Activated naive CD4-positive, alpha-beta T cell treated with anti-CD3 and anti-CD28 coated beads, Interleukin-2, amount 50 U/mL, for 16 hours (primary cell): ENCODE data around the gene AATK.
"Not testable (repeated sequence)": the region's sequence is repeated elsewhere in the genome, so short reads cannot be mapped to it uniquely, and the experiment has no call there.

ENCODE experiments used
- DNase-seq: peaks from one replicate; pipeline ENCODE4 v3.0.0-alpha.2; 2020

AATK gene

DNA sequence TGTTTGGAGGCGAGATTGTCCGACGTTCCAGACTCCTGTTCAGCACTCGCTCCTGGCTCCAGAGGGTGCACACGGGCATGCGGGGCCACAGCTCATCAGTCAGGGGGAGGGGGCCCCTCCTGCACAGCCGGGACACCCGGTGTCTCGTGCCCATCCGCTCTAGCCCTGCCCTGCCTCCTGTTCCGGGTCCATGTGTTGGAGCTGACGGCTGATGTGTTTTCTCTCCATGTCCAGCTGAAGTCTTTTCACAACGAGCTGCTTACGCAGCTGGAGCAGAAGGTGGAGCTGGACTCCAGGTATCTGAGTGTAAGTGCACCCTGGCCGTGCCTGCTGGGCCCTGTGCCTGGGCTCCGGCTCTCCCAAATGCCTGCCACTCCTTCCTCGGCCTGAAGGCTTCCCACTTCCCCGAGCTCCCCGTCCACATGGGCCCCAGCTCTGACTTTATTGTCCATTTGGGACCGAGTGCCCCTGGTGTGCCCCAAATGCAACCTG is 80.6 kb downstream of the AATK start:
- no peak for DNase-seq

DNA sequence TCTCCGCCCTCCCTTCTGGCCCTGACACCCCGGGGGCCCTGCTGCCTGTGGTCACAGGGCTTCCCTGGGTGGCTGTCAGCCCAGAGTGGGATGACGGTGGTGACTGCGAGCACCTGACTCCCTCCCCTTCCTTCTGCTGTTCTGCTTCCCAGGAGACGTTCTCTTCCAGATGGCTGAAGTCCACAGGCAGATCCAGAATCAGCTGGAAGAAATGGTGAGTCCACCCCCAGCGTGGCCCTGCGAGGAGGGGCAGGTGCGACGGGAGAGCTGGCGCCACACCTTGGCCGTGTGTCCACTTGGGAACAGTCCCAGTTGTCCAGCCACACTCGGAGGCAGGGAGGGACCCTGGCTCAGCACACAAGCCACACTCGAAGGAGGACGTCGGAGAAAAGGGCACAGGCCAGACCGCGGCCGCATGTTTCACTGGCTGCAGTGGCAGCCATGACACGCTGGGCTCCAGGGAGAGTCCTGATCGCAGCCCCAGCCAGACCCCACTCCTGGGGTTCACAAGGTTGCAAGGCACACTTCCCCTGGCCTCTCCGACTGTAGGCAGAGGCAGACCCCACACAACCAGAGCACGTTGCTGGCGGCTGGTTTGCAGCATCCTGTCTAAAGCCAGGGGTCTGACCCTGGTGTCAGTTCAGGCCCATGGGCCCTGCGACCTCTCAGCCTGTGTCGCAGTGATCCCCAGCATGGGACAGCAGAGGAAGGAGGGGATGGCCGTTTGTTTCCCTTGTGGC is 81.2 kb downstream of the AATK start:
- DNase-seq: no peak

DNA sequence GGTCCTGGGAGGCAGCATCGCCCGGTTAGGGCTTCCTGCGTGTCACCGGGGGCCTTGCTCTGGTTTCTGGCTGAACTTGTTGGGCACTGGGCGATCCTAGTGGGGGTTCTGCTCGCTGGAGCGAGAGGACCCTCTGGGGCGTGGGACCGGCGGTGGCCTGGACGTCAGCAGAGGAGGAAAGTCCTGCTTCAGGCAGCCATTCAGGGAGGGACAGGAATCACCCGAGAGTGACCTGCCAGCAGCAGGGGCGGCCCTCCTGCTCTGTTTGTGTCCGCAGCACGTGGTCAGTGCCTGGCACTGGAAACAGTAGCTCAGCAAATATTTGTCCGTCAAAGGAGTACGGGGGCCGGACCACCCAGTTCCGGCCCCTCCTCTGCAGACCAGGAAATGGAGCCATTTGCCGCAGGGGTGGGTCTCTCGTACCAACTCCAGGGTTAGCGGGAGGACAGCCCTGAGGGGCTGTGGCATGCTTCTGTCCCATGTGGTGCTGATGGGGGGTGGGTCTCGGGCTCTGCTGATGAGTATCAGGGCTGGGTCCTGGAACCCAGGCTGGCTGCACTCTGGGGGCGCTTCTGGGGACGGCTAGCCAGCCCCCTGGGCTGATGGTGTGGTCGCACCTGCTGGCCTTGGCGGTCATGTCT is 82.8 kb downstream of the AATK start:
- DNase-seq: no peak

DNA sequence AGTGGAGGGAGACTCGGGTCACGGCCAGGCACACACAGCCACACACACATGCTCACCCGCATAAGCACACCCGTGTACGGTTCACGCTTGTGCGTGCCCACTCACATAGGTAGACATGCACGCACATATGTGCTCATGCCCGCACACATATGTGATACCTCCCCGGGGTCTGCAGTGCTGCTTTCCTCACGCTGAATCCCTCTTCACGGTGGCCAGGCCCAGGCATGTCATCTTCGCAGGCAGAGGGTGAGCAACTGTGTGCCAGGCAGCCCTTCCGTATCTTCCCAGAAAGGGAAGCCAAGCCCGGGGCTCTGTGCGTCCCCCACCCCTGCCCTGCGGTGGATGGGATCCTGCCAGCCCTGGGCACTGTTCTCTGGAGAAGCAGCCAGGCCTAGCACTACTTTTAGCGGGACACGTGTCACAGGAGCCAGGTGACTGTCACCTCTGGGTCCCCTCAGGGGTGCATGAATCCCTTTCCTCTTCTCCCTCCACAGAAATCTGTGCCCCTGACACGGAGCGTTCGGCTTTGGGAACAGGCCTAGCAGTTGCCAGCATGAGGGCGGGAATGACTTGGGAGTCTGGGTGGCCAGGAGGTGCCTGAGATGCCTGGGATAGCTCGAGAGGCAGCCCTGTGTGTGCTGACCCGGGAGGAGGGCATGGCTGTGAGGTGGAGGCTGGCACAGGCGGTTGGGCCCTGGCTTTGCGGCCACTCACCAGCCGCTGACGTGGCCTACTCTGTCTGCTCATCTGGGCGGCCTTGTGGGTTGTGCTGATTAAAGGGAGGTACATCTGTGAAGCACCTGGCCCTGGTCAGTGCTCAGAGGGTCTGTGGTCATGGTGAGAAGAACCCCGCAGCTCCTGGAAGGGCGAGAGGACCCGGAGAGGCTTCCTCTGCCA is 83.6 kb downstream of the AATK start:
- DNase-seq: no peak

DNA sequence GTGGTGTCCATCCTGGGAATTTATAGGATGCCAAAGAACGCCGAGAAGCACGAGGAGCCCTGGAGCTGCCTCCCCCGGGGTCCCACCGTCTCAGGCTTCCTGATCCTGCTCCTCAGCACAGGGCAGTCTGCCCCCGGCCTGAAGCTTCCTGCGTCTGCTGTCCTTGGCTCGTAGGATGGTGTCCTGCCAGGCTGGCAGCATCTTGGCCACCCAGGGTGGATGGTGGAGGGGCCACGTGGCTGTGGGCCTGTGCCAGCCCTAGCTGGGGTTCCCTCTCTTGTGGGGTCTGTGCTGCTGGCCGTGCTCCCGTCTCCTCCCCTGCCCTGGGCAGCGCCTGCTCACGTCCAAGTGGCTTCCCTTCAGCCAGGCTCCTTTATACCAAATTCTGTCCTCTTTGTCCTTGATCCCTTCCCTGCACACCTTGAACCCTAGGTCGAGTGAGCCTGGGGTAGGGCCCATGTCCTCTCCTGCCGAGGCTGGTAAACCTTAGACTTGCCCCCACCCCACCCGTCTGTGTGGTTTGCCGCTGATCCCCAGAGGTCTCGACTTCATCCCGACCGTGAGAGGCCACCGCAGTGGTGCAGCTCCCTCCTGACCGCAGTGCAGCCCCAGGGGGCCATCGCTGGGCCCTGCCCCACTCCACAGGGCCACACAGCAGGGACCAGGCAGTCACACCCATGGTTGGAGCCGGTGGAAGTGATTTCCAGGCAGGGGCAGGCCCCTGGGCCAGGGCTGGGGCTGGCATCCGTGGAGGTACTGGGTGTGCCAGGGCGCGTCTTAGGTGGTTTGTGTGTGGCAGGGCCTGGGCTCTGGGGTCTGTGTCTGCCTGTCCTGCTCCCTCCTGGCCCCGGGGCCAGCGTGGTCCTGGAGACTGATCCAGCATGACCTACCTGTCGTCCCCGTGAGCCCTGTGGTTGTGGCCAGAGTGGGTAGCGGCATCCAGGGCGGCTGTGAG is 84.5 kb downstream of the AATK start:
- DNase-seq: no peak

DNA sequence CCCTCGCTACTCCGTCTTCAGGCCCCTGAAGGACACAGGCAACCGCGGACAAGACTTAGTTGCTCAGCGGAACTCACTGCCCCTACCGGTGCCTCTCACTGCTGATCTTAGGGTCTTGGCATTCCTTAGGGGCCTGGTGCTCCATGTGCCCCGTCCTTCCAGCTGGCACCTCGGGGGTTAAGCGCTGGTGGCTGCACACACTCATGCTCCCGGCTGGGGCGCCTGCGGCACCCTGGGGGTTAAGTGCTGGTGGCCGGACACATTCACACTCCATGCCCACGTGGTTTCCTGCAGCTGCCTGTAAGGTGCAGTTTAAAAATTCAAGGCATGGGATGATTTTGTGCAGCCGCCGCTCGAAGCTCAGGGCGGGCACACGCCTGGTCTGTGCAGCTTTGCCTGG is 86.0 kb downstream of the AATK start:
- no peak for DNase-seq

DNA sequence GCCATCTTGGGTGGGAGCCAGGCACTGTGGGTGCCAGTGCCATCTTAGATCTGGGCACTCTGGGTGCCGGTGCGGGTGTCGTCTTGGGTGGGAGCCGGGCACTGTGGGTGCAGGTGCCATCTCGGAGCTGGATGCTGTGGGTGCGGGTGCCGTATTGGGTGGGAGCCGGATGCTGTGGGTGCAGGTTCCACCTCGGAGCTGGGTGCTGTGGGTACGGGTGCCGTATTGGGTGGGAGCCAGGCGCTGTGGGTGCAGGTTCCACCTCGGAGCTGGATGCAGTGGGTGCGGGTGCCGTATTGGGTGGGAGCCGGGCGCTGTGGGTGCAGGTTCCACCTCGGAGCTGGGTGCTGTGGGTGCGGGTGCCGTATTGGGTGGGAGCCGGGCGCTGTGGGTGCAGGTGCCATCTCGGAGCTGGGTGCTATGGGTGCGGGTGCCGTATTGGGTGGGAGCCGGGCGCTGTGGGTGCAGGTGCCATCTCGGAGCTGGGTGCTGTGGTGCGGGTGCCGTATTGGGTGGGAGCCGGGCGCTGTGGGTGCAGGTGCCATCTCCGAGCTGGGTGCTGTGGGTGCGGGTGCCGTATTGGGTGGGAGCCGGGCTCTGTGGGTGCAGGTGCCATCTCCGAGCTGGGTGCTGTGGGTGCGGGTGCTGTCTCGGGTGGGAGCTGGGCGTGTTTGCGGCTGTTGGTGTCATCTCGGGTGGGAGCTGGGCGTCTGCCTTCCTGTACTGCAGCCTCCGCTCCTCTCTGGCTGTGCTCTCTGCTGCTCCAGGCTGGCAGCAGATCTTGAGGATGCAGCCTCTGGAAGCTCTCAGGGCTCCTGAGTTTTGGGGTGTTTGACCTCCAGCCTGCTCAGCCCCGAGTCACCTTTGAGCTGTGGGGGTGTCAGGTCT is 87.8 kb downstream of the AATK start:
- not testable (repeated sequence) for DNase-seq

DNA sequence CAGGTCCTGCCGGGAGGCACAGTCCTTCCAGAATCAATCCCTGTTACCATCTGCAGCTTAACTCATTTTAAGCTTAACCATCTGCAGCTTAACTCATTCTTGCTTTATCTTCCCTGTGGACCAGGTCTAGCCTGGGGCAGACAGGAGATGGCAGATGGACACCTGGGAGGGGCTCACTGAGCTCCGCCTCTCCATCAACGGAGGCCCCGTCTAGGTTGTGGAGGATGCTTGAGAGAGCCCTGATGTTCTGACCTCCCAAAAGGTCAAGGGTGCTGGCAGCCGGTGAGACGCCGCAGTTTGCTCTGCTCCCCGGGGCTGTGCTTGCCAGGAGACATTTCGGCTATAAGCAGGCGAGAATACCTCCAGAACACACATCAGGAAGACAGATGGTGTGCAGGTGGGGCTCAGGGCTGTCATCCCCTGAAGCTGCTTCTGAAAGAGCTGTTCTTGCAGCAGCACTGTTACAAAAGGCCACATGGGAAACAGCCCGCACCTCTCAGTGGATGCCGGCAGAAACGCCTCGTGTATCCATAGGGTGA is 89.8 kb downstream of the AATK start:
- no peak for DNase-seq

DNA sequence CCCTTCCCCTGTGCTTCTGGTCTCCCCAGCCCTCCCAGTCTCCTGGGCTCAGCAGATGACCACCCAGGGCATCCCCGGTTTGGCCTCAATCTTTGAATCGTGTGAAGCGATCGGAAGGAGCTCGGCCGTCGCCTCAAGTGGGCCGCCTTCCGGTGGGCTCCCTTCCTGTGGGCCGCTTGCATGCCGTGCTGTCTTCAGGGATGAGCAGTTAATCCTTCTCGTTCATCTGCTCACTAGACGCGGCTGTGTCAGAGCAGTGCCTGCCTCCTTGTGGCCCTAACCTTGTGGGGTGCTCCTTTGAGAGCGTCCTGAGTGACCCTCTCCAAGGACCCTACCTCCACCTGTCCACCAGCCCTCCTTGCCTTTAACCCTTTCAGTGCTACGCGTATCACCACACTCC is 90.7 kb downstream of the AATK start:
- no peak for DNase-seq

DNA sequence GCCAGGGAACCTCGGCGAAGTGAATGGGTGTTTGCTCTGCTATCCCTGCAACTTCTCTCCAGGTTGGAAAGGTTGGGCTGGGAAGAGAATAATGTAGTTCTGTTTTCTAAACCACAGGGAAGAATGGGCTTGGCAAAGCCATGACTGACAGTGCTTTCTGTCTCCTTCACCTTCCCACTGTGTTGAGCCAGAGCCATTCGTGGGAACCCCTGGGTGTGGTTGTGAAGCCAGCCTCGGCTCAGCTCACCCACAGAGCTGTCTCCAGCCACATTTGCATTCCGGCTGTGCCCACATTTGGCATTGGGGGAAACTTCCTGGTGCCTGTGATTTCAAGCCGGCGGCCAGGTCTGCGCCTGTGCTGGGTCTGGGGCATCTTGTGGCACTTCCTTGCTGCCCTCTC is 91.1 kb downstream of the AATK start:
- DNase-seq: no peak

DNA sequence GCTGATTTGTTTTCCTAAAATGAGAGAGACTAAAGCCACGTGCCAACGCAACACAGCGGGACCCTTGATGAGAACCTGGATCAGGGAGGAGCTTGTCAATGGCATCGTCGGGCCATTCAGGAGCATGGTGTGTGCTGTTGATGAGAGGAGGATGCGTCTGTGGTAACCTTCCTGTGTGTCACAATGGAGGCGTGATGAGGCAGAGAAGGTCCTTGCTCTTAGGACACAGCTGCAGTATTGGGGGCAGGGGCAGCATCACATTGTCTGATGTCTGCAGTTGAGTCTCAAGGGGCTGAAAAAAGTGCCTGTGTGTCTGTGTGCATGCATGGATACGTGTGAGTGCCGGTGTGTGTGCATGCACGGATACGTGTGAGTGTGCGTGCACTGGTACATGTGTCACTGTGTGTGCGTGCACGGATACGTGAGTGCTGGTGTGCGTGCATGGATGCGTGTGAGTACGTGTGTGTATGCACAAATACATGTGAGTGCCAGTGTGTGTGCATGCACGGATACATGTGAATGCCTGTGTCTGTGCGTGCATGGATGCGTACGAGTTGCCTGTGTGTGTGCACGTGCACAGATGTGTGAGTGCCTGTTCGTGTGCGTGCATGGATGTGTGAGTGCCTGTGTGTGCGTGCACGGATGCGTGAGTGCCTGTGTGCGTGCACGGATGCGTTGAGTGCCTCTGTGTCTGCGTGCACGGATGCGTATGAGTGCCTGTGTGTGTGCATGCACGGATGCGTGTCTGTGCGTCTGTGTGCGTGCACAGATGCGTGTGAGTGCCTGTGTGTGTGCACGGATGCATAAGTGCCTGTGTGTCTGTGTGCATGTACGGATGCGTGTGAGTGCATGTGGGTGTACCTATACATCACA is 91.8 kb downstream of the AATK start:
- DNase-seq: no peak

DNA sequence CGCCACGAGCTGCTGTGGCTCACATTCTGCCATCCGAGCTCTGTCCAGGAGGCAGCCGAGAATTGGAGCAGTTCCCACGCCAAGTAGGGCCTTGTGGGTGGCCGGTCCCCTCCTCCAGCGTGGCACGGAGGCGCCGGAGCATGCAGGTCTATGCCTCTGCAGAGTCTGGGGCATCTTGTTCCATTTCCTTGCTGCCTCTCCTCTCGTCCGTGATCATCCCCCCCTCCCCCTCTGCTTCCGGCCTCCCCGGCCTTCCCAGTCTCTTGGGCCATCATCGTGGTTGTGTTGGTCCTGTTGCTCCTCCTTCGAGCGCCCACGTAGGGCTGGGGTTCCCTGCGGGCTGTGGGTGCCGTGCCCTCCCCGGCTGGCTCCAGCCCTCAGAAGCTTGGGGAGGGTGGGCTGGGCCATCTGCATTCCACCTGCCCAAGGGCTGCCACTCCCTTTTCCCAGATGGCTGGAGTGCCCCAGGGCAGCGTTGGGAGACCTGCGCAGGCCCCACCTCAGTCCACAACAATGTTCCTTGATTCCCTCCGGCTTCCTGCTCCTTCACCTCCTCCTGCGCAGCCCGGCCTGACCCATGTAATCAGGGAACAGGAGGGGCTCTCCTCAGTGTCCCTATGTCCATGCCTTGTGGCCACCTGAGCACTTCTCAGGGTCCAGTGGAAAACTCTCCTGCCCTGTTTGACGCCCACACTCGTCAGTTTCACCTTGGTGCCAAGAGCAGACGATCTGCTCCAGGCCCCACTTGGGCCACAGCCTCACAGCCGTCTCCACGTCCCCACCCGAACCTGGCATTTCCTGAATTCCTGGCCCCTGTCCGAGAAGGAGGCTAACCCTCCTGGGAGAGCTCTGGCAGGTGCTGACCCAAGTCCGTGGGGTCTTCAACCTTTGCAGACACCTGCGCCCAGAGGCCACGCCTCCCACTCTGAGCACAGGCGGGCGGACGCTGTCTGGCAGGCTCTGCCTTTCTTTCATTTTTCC is 94.0 kb downstream of the AATK start:
- DNase-seq: no peak

DNA sequence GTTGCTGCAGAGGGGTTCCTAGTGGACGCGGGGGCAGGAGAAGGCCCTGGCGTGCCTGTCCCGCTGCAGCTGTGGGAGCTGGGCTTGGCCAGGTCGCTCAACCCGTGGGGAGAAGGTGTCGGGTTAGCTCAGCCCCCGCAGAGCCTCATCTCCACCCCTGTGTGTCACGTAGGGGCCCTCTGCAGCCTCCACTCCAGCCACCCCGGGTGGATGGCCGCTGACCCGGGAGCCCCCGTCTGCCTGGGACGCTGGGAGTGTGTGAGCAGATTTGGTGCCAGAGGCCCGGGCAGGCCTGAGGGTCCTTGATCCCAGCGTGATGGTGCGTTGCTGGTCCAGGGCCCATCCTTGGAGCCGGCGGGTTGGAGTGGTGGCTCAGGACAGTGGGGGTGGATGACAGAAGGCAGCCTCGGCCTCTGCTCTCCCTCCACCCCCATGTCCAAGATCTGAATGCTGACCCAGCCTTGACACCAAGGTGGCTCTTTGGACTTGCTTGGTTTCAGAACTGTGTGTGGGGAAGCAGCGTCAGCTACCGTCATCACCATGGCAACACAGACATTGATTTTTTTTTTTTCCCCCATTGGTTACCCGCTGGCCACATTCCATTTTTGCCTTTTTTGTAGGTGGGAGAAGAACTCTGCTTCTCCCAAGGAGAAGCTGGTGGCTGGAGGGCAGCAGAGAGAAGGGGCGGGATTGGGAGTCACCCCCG is 95.3 kb downstream of the AATK start:
- no peak for DNase-seq

DNA sequence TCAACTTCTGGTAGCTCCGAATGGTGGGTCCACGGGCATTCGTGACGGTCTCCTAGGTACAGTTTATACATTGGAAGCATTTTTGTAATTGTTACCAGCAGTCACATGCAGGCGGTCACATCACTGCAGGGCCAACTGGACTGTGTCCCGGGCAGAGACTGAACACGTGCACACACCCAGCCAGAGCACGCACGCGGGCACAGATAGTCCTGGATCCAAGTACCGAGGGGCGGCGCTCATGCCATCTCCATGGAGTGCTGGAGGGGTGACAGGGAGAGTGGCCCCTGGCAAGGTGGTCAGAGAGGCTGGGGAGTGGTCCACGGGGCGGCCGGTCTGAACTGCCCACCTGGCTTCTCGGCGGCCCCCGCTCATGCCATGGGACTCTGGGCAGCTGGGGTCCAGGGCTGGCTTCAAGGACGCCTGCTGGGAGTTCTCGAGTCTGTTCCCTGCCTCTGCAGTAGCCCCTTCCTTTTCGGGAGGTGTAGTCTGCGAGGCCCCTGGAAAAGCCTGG is 96.8 kb downstream of the AATK start:
- DNase-seq: no peak

DNA sequence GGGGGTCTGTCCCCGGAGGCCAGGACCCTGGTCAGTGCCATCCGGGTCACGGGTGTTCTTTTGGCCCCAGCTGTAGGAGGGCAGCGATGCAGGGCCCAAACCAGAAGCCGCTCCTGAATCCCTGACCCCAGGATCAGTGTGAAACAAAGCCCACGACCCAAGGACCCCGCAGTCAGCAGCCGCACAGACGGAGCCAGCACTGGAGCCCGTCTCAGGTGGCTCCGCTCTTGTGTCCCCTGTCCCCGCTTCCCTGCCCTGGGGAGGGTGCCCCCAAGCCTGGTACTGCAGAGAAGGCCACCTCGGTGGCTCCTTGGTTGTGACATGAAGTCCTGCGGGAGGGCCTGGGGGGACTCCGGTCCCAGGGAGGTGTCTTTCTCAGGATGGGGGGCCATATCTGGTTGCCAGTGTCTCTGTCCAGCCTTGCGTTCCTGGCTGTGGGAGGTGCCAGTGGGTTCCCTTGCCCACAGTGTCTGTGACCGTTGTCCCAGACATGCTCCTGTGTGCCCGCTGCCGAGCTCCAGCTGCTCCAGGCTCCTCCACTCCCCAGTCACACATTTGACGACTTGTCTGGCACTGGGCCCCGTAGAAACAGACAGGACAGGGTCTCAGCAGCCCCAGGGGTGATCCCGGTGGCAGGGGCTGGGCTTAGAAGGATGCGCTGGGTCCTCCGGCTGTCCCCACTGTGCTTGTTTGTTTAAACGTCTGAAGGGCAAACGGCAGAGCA is 97.4 kb downstream of the AATK start:
- no peak for DNase-seq

DNA sequence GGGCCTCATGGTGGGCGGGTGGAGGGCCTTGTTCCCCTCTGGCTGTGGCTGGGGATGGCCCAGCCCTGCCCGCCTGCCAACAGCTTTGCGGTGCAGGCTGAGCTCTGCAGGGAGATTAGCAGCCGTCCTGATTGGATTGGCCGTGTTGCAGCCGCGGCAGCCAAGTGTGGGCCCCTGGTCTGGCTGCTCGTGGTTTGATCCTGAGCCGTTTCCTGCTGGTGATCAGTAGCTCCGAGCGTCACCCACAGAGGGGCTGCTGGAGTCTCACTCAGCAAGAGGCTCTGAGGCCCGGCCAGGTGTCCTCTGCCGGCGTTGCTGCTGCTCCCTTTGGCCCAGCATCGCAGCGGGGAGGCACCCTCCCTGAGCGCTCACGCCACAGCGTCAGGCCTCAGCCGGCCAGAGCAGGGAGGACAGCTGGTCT is 98.6 kb downstream of the AATK start:
- DNase-seq: no peak
